Activated naive CD8-positive, alpha-beta T cell treated with anti-CD3 and anti-CD28 coated beads for 36 hours (primary cell): ENCODE data around the gene DOK5. TPM values are rescaled to one million over a fixed set of nuclear protein-coding genes. Genes with fewer than 3 reads are reported as not detected.

Experiments
- DNase-seq: peaks from one replicate; pipeline ENCODE4 v3.0.0; 2021
- H3K27ac Mint-ChIP-seq: one replicate; pipeline ENCODE4 v1.8.0; 2022; ENCODE audit warnings: mild to moderate bottlenecking, moderate library complexity, mixed read lengths
- H3K27me3 Mint-ChIP-seq: one replicate; pipeline ENCODE4 v1.8.0; 2022; ENCODE audit warnings: mild to moderate bottlenecking, mixed read lengths
- H3K36me3 Mint-ChIP-seq: one replicate; pipeline ENCODE4 v1.8.0; 2021; ENCODE audit warnings: mild to moderate bottlenecking, mixed read lengths
- H3K4me1 Mint-ChIP-seq: one replicate; pipeline ENCODE4 v1.8.0; 2021; ENCODE audit warnings: mixed read lengths
- H3K4me3 Mint-ChIP-seq: one replicate; pipeline ENCODE4 v1.8.0; 2022; ENCODE audit warnings: mild to moderate bottlenecking, moderate library complexity, mixed read lengths
- H3K9me3 Mint-ChIP-seq: one replicate; pipeline ENCODE4 v1.8.0; 2022; ENCODE audit warnings: mixed read lengths
- total RNA-seq, 2 experiments: library from RNA; stranded (reverse); gene quantifications; one replicate each; pipeline ENCODE4 v1.2.3, GENCODE V29; 2021

Gene DOK5
- total RNA-seq, 2 experiments from 2014 or later, result 3.9 to 4.1 TPM

- peaks cover 26% of the 10 kb centered on the region for H3K27me3 Mint-ChIP-seq
- H3K36me3 Mint-ChIP-seq, result no peaks in the 10 kb centered on the region
- H3K9me3 Mint-ChIP-seq, result peaks cover 4% of the 10 kb centered on the region
- no peak overlapping the region for H3K4me3 Mint-ChIP-seq
- no peak for DNase-seq
- H3K4me1 Mint-ChIP-seq, result peaks cover 11% of the 10 kb centered on the region
- no peak overlapping the region for H3K27ac Mint-ChIP-seq
Observed at GRCh38 chr20:54554006-54554405, 78.6 kb downstream of the DOK5 start.

GRCh38 chr20:54555150-54555549, 79.8 kb downstream of the DOK5 start:
- H3K27ac Mint-ChIP-seq, result no peak overlapping the region
- no peaks in the 10 kb centered on the region for H3K36me3 Mint-ChIP-seq
- no peak overlapping the region for H3K4me3 Mint-ChIP-seq
- H3K27me3 Mint-ChIP-seq, result peaks cover 26% of the 10 kb centered on the region
- H3K9me3 Mint-ChIP-seq, result peaks cover 2% of the 10 kb centered on the region
- H3K4me1 Mint-ChIP-seq, result peaks cover 8% of the 10 kb centered on the region
- no peak for DNase-seq

GRCh38 chr20:54556406-54556805, 81.0 kb downstream of the DOK5 start:
- Mint-ChIP-seq H3K36me3 (no peaks in the 10 kb centered on the region), H3K4me1 (no peaks in the 10 kb centered on the region), H3K27me3 (peaks cover 33% of the 10 kb centered on the region), H3K9me3 (no peaks in the 10 kb centered on the region), H3K4me3 (no peak overlapping the region), H3K27ac (no peak overlapping the region)
- DNase-seq, result no peak

- H3K9me3 Mint-ChIP-seq, result no peaks in the 10 kb centered on the region
- H3K4me1 Mint-ChIP-seq, result no peaks in the 10 kb centered on the region
- DNase-seq, result no peak
- H3K27me3 Mint-ChIP-seq, result peaks cover 34% of the 10 kb centered on the region
- H3K36me3 Mint-ChIP-seq, result no peaks in the 10 kb centered on the region
- H3K27ac Mint-ChIP-seq, result no peak overlapping the region
- H3K4me3 Mint-ChIP-seq, result no peak overlapping the region
Observed at GRCh38 chr20:54557806-54558590, 82.6 kb downstream of the DOK5 start.

GRCh38 chr20:54559890-54560289, 84.5 kb downstream of the DOK5 start:
- no peaks in the 10 kb centered on the region for H3K4me1 Mint-ChIP-seq

GRCh38 chr20:54560357-54560756, 85.0 kb downstream of the DOK5 start:
- no peak overlapping the region for H3K27ac Mint-ChIP-seq
- H3K4me1 Mint-ChIP-seq, result no peaks in the 10 kb centered on the region
- DNase-seq, result no peak
- H3K4me3 Mint-ChIP-seq, result no peak overlapping the region
- H3K36me3 Mint-ChIP-seq, result no peaks in the 10 kb centered on the region
- H3K27me3 Mint-ChIP-seq, result peaks cover 25% of the 10 kb centered on the region
- no peaks in the 10 kb centered on the region for H3K9me3 Mint-ChIP-seq

More at GRCh38 chr20:54559890-54560289, 84.5 kb downstream of the DOK5 start:
- H3K4me3 Mint-ChIP-seq, result no peak overlapping the region
- no peaks in the 10 kb centered on the region for H3K36me3 Mint-ChIP-seq
- H3K9me3 Mint-ChIP-seq, result no peaks in the 10 kb centered on the region
- peaks cover 25% of the 10 kb centered on the region for H3K27me3 Mint-ChIP-seq
- H3K27ac Mint-ChIP-seq, result no peak overlapping the region
- DNase-seq, result no peak

- Mint-ChIP-seq H3K27ac (no peak overlapping the region), H3K27me3 (peaks cover 12% of the 10 kb centered on the region), H3K4me3 (no peak overlapping the region), H3K4me1 (no peaks in the 10 kb centered on the region), H3K36me3 (no peaks in the 10 kb centered on the region), H3K9me3 (no peaks in the 10 kb centered on the region)
- DNase-seq, result no peak
Observed at GRCh38 chr20:54565255-54565654, 89.9 kb downstream of the DOK5 start.

GRCh38 chr20:54566031-54566688, 90.8 kb downstream of the DOK5 start:
- DNase-seq, result no peak
- Mint-ChIP-seq H3K27ac (no peak overlapping the region), H3K9me3 (no peaks in the 10 kb centered on the region), H3K4me1 (no peaks in the 10 kb centered on the region), H3K36me3 (no peaks in the 10 kb centered on the region), H3K4me3 (no peak overlapping the region), H3K27me3 (peaks cover 8% of the 10 kb centered on the region)

GRCh38 chr20:54570561-54570960, 95.2 kb downstream of the DOK5 start:
- H3K4me1 Mint-ChIP-seq, result no peaks in the 10 kb centered on the region
- H3K4me3 Mint-ChIP-seq, result no peak overlapping the region
- peaks cover 8% of the 10 kb centered on the region for H3K27me3 Mint-ChIP-seq
- H3K9me3 Mint-ChIP-seq, result no peaks in the 10 kb centered on the region
- H3K27ac Mint-ChIP-seq, result no peak overlapping the region
- no peak for DNase-seq
- no peaks in the 10 kb centered on the region for H3K36me3 Mint-ChIP-seq

GRCh38 chr20:54572665-54573435, 97.5 kb downstream of the DOK5 start:
- Mint-ChIP-seq H3K4me1 (no peaks in the 10 kb centered on the region), H3K9me3 (no peaks in the 10 kb centered on the region), H3K27ac (no peak overlapping the region), H3K4me3 (no peak overlapping the region), H3K36me3 (no peaks in the 10 kb centered on the region), H3K27me3 (peaks cover 8% of the 10 kb centered on the region)
- no peak for DNase-seq

- H3K27ac Mint-ChIP-seq, result no peak overlapping the region
Observed at GRCh38 chr20:54573838-54574237, 98.4 kb downstream of the DOK5 start.

GRCh38 chr20:54576518-54576917, 101.1 kb downstream of the DOK5 start:
- H3K4me1 Mint-ChIP-seq, result no peaks in the 10 kb centered on the region
- no peaks in the 10 kb centered on the region for H3K36me3 Mint-ChIP-seq
- H3K27ac Mint-ChIP-seq, result no peak overlapping the region
- H3K4me3 Mint-ChIP-seq, result no peak overlapping the region
- peaks cover 11% of the 10 kb centered on the region for H3K27me3 Mint-ChIP-seq
- no peaks in the 10 kb centered on the region for H3K9me3 Mint-ChIP-seq
- no peak for DNase-seq

More at GRCh38 chr20:54573838-54574237, 98.4 kb downstream of the DOK5 start:
- no peak overlapping the region for H3K4me3 Mint-ChIP-seq
- no peaks in the 10 kb centered on the region for H3K9me3 Mint-ChIP-seq
- DNase-seq, result no peak
- H3K27me3 Mint-ChIP-seq, result peaks cover 8% of the 10 kb centered on the region
- no peaks in the 10 kb centered on the region for H3K4me1 Mint-ChIP-seq
- H3K36me3 Mint-ChIP-seq, result no peaks in the 10 kb centered on the region

GRCh38 chr20:54577637-54578036, 102.2 kb downstream of the DOK5 start:
- Mint-ChIP-seq H3K27ac (no peak overlapping the region), H3K27me3 (peaks cover 15% of the 10 kb centered on the region), H3K4me1 (no peaks in the 10 kb centered on the region), H3K4me3 (no peak overlapping the region), H3K36me3 (no peaks in the 10 kb centered on the region), H3K9me3 (peaks cover 4% of the 10 kb centered on the region)
- DNase-seq, result no peak

GRCh38 chr20:54585217-54585616, 109.8 kb downstream of the DOK5 start:
- Mint-ChIP-seq H3K4me3 (no peak overlapping the region), H3K9me3 (peaks cover 12% of the 10 kb centered on the region), H3K27ac (no peak overlapping the region), H3K4me1 (no peaks in the 10 kb centered on the region), H3K27me3 (peaks cover 33% of the 10 kb centered on the region), H3K36me3 (peaks cover 2% of the 10 kb centered on the region)
- DNase-seq, result no peak

GRCh38 chr20:54587408-54587807, 112.0 kb downstream of the DOK5 start:
- Mint-ChIP-seq H3K27me3 (peaks cover 34% of the 10 kb centered on the region), H3K36me3 (peaks cover 2% of the 10 kb centered on the region), H3K27ac (no peak overlapping the region), H3K4me3 (no peak overlapping the region), H3K4me1 (no peaks in the 10 kb centered on the region), H3K9me3 (peaks cover 8% of the 10 kb centered on the region)
- DNase-seq, result no peak
